ENCODE results near the gene SORL1-AS1.

The SORL1-AS1 gene

GRCh38 chr11:121465709-121466062 lies 12.9 kb upstream of the SORL1-AS1 start:
- no peaks in the 10 kb centered on the region for H3K9me3 Mint-ChIP-seq
- CTCF ChIA-PET = interaction anchor here (1.1 to 1.6 kb wide), 5 partner anchors 14 to 144 kb away, joined by 4 to 5 read pairs (median 4); no protein-coding TSS in a partner anchor

More at GRCh38 chr11:121465709-121466062, 12.9 kb upstream of the SORL1-AS1 start:
- POLR2A ChIA-PET = interaction anchor here (1.0 kb wide), 1 partner anchor 9 kb away, joined by 3 read pairs; no protein-coding TSS in a partner anchor
- peak overlapping the region; percentile 97 for H3K27ac Mint-ChIP-seq
- H3K36me3 Mint-ChIP-seq = peaks cover 7% of the 10 kb centered on the region
- TF ChIP-seq CREM (CRISPR knock-in tag; IDR thresholded peaks at IDR 0.05) = no peak
- TF ChIP-seq RELA (CRISPR knock-in tag; IDR thresholded peaks at IDR 0.05; ENCODE audit: borderline replicate concordance) = no peak
- no peak for TF ChIP-seq ATF2 (CRISPR knock-in tag; IDR thresholded peaks at IDR 0.05; ENCODE audit: borderline replicate concordance, low read depth)
- TF ChIP-seq IRF1 (CRISPR knock-in tag; IDR thresholded peaks at IDR 0.05) = no peak
- TF ChIP-seq PRDM15 (CRISPR knock-in tag; IDR thresholded peaks at IDR 0.05) = no peak
- TF ChIP-seq FOXP4 (CRISPR knock-in tag; IDR thresholded peaks at IDR 0.05) = no peak
- no peak for TF ChIP-seq ZMAT4 (CRISPR knock-in tag; IDR thresholded peaks at IDR 0.05)
- no peak for TF ChIP-seq ZNF532 (CRISPR knock-in tag; IDR thresholded peaks at IDR 0.05; ENCODE audit: borderline replicate concordance)
- TF ChIP-seq TP53 (CRISPR knock-in tag; IDR thresholded peaks at IDR 0.05) = no peak
- peaks cover 92% of the 10 kb centered on the region for H3K4me1 Mint-ChIP-seq
- no peaks in the 10 kb centered on the region for H3K27me3 Mint-ChIP-seq (ENCODE audit: low read depth)
- peak overlapping the region; percentile 18; the same call in 1 of the 2 replicates for H3K4me3 Mint-ChIP-seq
- DNase-seq (ENCODE audit: low spot score) (no peak), ATAC-seq (no peak)

All from WTC11 (cell line).